Tibial artery (tissue), 4 donors: ENCODE measurements around the gene SIM1.

Experiments
- DNase-seq, 2 donors: peaks; one replicate each; pipeline ENCODE4 v3.0.0-alpha.2; 2019
- H3K27ac ChIP-seq, 2 donors: fragments of 200-600 bp; sonication (generic) in 1 of 2; 1 replicate in 1 of 2; 2 replicates in 1 of 2; pipeline ENCODE4 v1.5.1; 2018 to 2019; ENCODE audit warnings: mild to moderate bottlenecking in 1 of 2
- H3K27me3 ChIP-seq, 2 donors: fragments of 200-600 bp; sonication (generic) in 1 of 2; one replicate each; pipeline versions ENCODE4 v1.5.1 to v1.6.0; 2016 to 2019
- H3K36me3 ChIP-seq, 3 donors: fragments of 200-600 bp; sonication (generic) in 2 of 3; one replicate each; pipeline ENCODE4 v1.5.1; 2016 to 2019; ENCODE audit warnings: mild to moderate bottlenecking in 2 of 3
- H3K4me1 ChIP-seq, 4 donors: fragments of 200-600 bp; sonication (generic) in 2 of 4; 1 replicate in 3 of 4; 2 replicates in 1 of 4; pipeline ENCODE4 v1.5.1; 2016 to 2019
- H3K4me3 ChIP-seq, 2 donors: fragments of 200-600 bp; sonication (generic) in 1 of 2; 1 replicate in 1 of 2; 2 replicates in 1 of 2; pipeline ENCODE4 v1.5.1; 2018 to 2019; ENCODE audit warnings: mild to moderate bottlenecking in 2 of 2
- H3K9me3 ChIP-seq, 3 donors: fragments of 200-600 bp; sonication (generic) in 1 of 3; one replicate each; pipeline ENCODE4 v1.5.1; 2016 to 2019
- intact Hi-C: fragments of 100-400 bp; cut with DNase I; formaldehyde crosslinking; loops from one replicate; pipeline ENCODE4 v1.15.0; 2023; ENCODE audit warnings: low total_unique reads
- TF ChIP-seq, protein P1 (sequence below), 2 experiments: fragments of 200-600 bp in 1 of 2; fragments of 450-650 bp in 1 of 2; IDR thresholded peaks; one replicate each; pipeline ENCODE4 v1.5.1; 2017 to 2019; ENCODE audit warnings: antibody characterized with exemption in 2 of 2, mild to moderate bottlenecking in 1 of 2, moderate library complexity in 1 of 2

The SIM1 gene

DNA sequence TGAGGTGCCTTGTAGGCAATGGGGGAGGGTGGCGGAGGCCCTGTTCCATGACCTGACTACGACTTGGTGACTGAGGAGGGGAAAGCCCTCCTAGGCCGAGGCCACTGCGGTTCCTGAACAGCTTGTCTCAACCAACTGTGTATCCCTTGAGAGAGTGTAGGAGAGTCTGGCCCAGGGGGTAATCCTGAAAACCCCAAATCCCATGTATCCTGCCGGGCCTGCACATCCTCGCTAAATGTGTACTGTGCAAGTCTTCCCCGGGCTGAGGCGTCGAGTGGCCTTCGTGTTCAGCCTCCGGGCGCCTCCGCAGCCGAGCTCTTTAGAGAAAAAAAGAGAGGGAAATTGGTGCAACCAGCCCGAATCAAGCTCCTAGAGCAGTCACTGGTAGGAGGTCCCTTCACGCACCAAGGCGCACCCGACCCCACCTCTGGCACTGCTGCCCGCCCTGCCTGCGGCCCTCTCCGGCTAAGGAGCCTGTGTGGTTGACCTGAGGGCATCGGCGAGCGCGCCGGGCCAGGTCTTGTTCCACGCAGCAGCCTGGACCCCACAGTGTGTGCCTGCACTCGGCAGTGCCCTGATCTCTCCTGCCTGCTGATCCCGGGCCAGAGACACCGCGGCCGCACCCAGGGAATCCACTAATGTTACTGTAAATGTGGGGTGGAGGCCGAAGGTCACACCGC lies 7.3 kb downstream of the SIM1 start:
- Histone ChIP-seq H3K27me3 (peaks cover 20 to 96% of the 10 kb centered on the region in 2 donors), H3K27ac (no peak overlapping the region), H3K4me3 (no peak overlapping the region), H3K9me3 (peaks cover 0 to 8% (median 4%) of the 10 kb centered on the region in 3 donors), H3K4me1 (peaks cover 0 to 24% (median 10%) of the 10 kb centered on the region in 4 donors), H3K36me3 (no peaks in the 10 kb centered on the region)
- DNase-seq: no peak
- intact Hi-C loops: loop anchor here (5.0 kb wide), 1 partner anchor 1040 kb away; no protein-coding TSS in a partner anchor
- TF ChIP-seq, protein P1, sequence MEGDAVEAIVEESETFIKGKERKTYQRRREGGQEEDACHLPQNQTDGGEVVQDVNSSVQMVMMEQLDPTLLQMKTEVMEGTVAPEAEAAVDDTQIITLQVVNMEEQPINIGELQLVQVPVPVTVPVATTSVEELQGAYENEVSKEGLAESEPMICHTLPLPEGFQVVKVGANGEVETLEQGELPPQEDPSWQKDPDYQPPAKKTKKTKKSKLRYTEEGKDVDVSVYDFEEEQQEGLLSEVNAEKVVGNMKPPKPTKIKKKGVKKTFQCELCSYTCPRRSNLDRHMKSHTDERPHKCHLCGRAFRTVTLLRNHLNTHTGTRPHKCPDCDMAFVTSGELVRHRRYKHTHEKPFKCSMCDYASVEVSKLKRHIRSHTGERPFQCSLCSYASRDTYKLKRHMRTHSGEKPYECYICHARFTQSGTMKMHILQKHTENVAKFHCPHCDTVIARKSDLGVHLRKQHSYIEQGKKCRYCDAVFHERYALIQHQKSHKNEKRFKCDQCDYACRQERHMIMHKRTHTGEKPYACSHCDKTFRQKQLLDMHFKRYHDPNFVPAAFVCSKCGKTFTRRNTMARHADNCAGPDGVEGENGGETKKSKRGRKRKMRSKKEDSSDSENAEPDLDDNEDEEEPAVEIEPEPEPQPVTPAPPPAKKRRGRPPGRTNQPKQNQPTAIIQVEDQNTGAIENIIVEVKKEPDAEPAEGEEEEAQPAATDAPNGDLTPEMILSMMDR (IDR thresholded peaks at IDR 0.05): no peak

DNA sequence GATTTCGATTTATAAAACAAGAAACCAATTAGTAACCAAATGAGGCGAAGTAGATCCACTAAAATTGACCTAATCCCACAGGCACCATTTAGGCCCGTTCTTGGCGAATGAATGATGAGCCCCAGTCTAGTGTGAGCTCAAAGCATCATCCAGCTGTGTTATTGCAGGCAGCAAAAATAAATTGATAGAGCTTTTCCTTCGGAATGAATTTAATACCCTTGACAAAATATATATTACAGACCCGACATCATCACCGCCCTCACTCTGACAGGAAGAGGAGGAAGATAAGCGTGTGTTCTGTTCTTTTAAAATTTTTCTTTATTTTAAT lies 7.8 kb downstream of the SIM1 start:
- no peak for DNase-seq
- peaks cover 0 to 24% (median 10%) of the 10 kb centered on the region in 4 donors for H3K4me1 ChIP-seq
- H3K27ac ChIP-seq: no peak overlapping the region
- TF ChIP-seq, protein P1 (IDR thresholded peaks at IDR 0.05): no peak
- H3K9me3 ChIP-seq: peaks cover 0 to 8% (median 4%) of the 10 kb centered on the region in 3 donors
- H3K36me3 ChIP-seq: no peaks in the 10 kb centered on the region
- H3K4me3 ChIP-seq: no peak overlapping the region
- intact Hi-C loops: loop anchor here (5.0 kb wide), 1 partner anchor 1040 kb away; no protein-coding TSS in a partner anchor
- peaks cover 19 to 95% of the 10 kb centered on the region in 2 donors for H3K27me3 ChIP-seq

DNA sequence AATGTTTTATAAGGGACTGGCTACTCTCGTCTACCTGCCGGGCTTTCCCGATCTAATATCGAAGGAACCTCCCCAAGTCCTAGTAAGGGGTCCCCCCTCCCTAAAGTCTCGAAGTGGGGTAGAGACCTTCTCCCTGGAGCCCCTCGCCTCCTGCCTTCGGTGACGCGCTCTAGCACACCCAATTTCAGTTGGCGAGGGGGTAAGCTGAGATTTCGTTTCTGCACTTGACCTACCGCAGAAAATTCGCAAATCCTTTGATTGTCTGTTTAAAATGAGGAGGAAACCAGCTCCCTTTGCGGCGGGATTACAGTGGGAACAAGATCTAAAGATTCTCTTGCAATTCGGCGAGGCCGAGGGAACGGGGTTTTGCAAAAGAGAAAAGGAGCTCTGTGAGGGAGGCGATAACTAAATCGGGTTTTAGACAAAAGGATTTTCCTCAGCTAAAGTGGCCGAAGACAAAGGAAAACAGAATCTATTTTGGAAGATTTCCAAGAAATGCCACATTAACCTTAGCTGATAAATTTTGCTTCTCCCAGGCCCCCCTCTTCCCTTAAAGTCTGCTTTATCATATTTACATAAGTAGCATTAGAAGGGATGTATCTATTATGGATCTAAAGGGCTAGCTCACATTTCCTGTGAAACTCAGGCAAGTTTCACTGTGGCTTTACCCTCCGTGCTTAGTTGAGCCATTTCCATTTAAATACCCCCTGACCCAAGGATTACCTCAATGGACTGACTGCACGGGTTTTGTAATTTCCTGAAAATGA lies 8.4 kb downstream of the SIM1 start:
- Histone ChIP-seq H3K9me3 (peaks cover 0 to 8% (median 4%) of the 10 kb centered on the region in 3 donors), H3K36me3 (no peaks in the 10 kb centered on the region), H3K4me1 (peaks cover 0 to 22% (median 10%) of the 10 kb centered on the region in 4 donors), H3K27me3 (peaks cover 18 to 94% of the 10 kb centered on the region in 2 donors), H3K4me3 (no peak overlapping the region), H3K27ac (no peak overlapping the region)
- no peak for DNase-seq
- intact Hi-C loops: loop anchor here (5.0 kb wide), 1 partner anchor 1039 kb away; no protein-coding TSS in a partner anchor
- TF ChIP-seq, protein P1 (IDR thresholded peaks at IDR 0.05): no peak

DNA sequence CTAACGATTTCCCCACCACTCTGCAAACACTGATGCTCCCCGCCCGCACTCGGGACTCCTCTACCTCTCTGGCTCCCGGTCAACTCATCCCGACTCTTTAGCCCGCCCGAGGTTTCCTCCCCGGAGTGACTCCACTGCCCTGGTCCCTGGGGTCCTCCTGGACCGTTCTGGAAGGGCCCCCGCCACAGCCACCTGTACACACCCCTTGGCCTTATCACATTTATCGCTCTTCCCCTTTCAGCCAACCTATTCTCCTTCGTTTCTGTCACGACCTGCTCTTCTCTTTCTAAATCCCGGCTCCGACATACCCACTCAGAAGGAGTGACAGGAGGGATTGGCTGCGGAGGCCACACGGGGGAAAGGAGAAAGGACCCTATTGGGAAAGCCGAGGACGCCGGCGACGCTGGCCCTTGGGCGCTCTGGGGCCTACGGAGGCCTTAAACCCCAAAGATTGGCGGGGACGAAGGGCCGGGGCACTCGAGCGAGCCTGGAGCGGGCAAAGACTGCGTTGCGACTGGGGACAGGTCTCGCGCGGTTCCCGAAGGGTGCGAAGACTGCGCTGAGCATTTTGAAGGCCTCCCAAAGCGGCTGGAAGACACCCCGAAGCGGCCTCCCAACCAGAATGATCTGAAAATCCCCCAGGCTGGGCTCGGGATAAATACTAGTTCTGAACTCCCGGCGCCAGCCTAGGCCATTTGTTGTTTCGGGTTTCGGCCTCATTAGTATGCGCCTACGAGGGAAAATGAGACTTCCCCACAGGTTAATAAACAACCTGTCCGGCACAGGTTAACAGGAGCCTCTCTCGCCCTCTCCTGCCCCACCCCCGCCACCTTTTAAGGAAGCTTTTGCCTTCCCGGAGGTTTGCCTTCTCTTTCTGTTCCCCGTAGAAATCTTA lies 9.2 kb downstream of the SIM1 start:
- TF ChIP-seq, protein P1 (IDR thresholded peaks at IDR 0.05): no peak
- Histone ChIP-seq H3K36me3 (no peaks in the 10 kb centered on the region), H3K27me3 (peaks cover 18 to 92% of the 10 kb centered on the region in 2 donors), H3K27ac (no peak overlapping the region), H3K4me1 (peaks cover 0 to 21% (median 10%) of the 10 kb centered on the region in 4 donors), H3K9me3 (peaks cover 0 to 8% (median 4%) of the 10 kb centered on the region in 3 donors), H3K4me3 (no peak overlapping the region)
- intact Hi-C loops: loop anchor here (5.0 kb wide), 1 partner anchor 1038 kb away; no protein-coding TSS in a partner anchor
- DNase-seq: no peak
